K562 (cell line): ENCODE results near the gene GGPS1. TPM values are rescaled to one million over a fixed set of nuclear protein-coding genes. Genes with fewer than 3 reads are reported as not detected.
A peak's percentile ranks its signal among the peaks of the same experiment; 100 is the strongest.

Experiments
- ELF2 ChIP-seq: fragments of 250-450 bp; sonication (Bioruptor Pico); IDR thresholded peaks from 2 replicates; pipeline ENCODE4 v1.5.0; 2021; ENCODE audit warnings: mild to moderate bottlenecking
- MCM3 ChIP-seq: fragments of 450-650 bp; IDR thresholded peaks from 2 replicates; pipeline ENCODE4 v1.6.1; 2016
- NCOR1 ChIP-seq: fragments of 450-650 bp; IDR thresholded peaks from 2 replicates; pipeline ENCODE4 v1.6.1; 2016; ENCODE audit warnings: mild to moderate bottlenecking, moderate library complexity
- PATZ1 ChIP-seq: fragments of 250-450 bp; sonication (Bioruptor Pico); IDR thresholded peaks from 2 replicates; pipeline ENCODE4 v1.5.0; 2020; ENCODE audit warnings: mild to moderate bottlenecking, borderline replicate concordance
- PCBP1 ChIP-seq: fragments of 200-400 bp; formaldehyde crosslinking; IDR thresholded peaks from 2 replicates; pipeline ENCODE4 v1.6.1; 2018; ENCODE audit warnings: mild to moderate bottlenecking, low read depth, low read length; ENCODE audit not compliant: poor library complexity, severe bottlenecking
- POLR3A ChIP-seq: IDR thresholded peaks from 2 replicates; pipeline ENCODE4 v1.6.1; 2011; ENCODE audit warnings: borderline replicate concordance, mild to moderate bottlenecking, moderate library complexity; ENCODE audit not compliant: insufficient read length, insufficient read depth; ENCODE audit errors: extremely low read depth
- RUNX1 ChIP-seq: sonication (generic); IDR thresholded peaks from 2 replicates; pipeline ENCODE4 v1.6.1; 2016; ENCODE audit warnings: antibody characterized with exemption, low read depth
- SIRT6 ChIP-seq: IDR thresholded peaks from one replicate; pipeline ENCODE4 v1.6.1; 2012; ENCODE audit warnings: low read depth, mild to moderate bottlenecking, control low read depth, inconsistent platforms, low read length, moderate library complexity
- SMARCB1 ChIP-seq: IDR thresholded peaks from 2 replicates; pipeline ENCODE4 v1.6.1; 2011; ENCODE audit warnings: improper control_type of control experiment, low read depth; ENCODE audit not compliant: insufficient read length
- SREBF2 ChIP-seq: sonication (generic); formaldehyde crosslinking; IDR thresholded peaks from 2 replicates; pipeline ENCODE4 v1.4.0; 2020; ENCODE audit warnings: mild to moderate bottlenecking, missing genetic modification reagents
- STAT6 ChIP-seq: sonication (generic); formaldehyde crosslinking; IDR thresholded peaks from 2 replicates; pipeline ENCODE4 v1.8.1; 2023; ENCODE audit warnings: mild to moderate bottlenecking, missing genetic modification reagents
- TEAD1 ChIP-seq, 2 experiments: fragments of 450-650 bp in 1 of 2; sonication (generic) in 1 of 2; formaldehyde crosslinking; IDR thresholded peaks; 2 replicates each; pipeline versions ENCODE4 v1.4.0 to v1.8.0; 2020 to 2022; ENCODE audit warnings: mild to moderate bottlenecking in 2 of 2, missing genetic modification reagents in 1 of 2
- ZBTB1 ChIP-seq: sonication (generic); formaldehyde crosslinking; IDR thresholded peaks from 2 replicates; pipeline ENCODE4 v1.8.1; 2023; ENCODE audit warnings: missing genetic modification reagents, low read depth, mild to moderate bottlenecking, borderline replicate concordance
- ZBTB8A ChIP-seq: fragments of 450-650 bp; IDR thresholded peaks from 2 replicates; pipeline ENCODE4 v1.6.1; 2018; ENCODE audit warnings: mild to moderate bottlenecking, moderate library complexity; ENCODE audit not compliant: partially characterized antibody
- ZFP91 ChIP-seq: sonication (generic); formaldehyde crosslinking; IDR thresholded peaks from 2 replicates; pipeline ENCODE4 v1.8.0; 2022; ENCODE audit warnings: mild to moderate bottlenecking, missing genetic modification reagents
- ZKSCAN3 ChIP-seq: fragments of 250-450 bp; sonication (Bioruptor Pico); IDR thresholded peaks from 2 replicates; pipeline ENCODE4 v1.4.0; 2020
- ZNF174 ChIP-seq: fragments of 250-450 bp; sonication (Bioruptor Pico); IDR thresholded peaks from 2 replicates; pipeline ENCODE4 v1.4.0; 2020; ENCODE audit warnings: mild to moderate bottlenecking
- ZNF263 ChIP-seq: sonication (generic); formaldehyde crosslinking; IDR thresholded peaks from 2 replicates; pipeline ENCODE4 v1.8.0; 2022; ENCODE audit warnings: mild to moderate bottlenecking, missing genetic modification reagents, borderline replicate concordance
- ZNF740 ChIP-seq, 3 experiments: fragments of 200-800 bp in 1 of 3; sonication (Bioruptor generic) in 1 of 3; sonication (generic) in 1 of 3; formaldehyde crosslinking in 1 of 3; IDR thresholded peaks; 2 replicates each; pipeline versions ENCODE4 v1.6.1 to v1.8.0; 2016 to 2022; ENCODE audit warnings: mild to moderate bottlenecking in 2 of 3, missing compliant biosample characterization in 2 of 3, missing genetic modification characterization in 2 of 3, missing genetic modification reagents in 1 of 3
- polyA plus RNA-seq, 8 experiments: library from polyadenylated mRNA; depleted of rRNA in 4 of 8; stranded (reverse) in 5 of 8; unstranded in 3 of 8; fragments of >200 nt; fragmentation: Nextera tagmentation in 2 of 8; fragmentation: Illumina TruSeq in 1 of 8; extraction: Ambion mirVana in 2 of 8; extraction: Trizol in 1 of 8; gene quantifications; 2 replicates each; pipeline versions ENCODE4 v1.2.1 to v1.2.3, GENCODE V29; 2011 to 2014; ENCODE audit warnings: inconsistent platforms in 1 of 8, missing spikeins in 1 of 8
- total RNA-seq, 7 experiments: library from RNA; depleted of rRNA in 6 of 7; stranded (reverse); fragments of >200 nt in 6 of 7; fragmentation: Illumina TruSeq in 2 of 7; extraction: Trizol in 2 of 7; gene quantifications; 2 replicates each; pipeline versions ENCODE4 v1.2.1 to v1.2.3, GENCODE V29; 2011 to 2021; ENCODE audit warnings: low replicate concordance in 1 of 7

The GGPS1 gene
- total and polyA plus RNA-seq, 9 of the 15 experiments (the other 6 are each of a cell fraction or from before 2014, with no cell fraction given) = 18.8 to 104 (median 56.3) TPM

GRCh38 chr1:235367000-235367908, 38.9 kb downstream of the GGPS1 start, which contains the start of gene TBCE (continued):
- TF ChIP-seq ZNF740 (CRISPR knock-in tag; IDR thresholded peaks at IDR 0.05) = 0 out of 2 replicates have a peak, but pooled peaks have one; percentile 32
- TF ChIP-seq ZNF740 (tag; IDR thresholded peaks at IDR 0.05) = no peak
- TF ChIP-seq ZNF263 (CRISPR knock-in tag) = peak; percentile 52; the same call in 1 of the 2 replicates
- no peak for TF ChIP-seq SIRT6
- TF ChIP-seq TEAD1 (CRISPR knock-in tag; IDR thresholded peaks at IDR 0.05) = peak in 1 of 2 experiments; percentile 87; a peak in 2 of 4 replicates
- TF ChIP-seq POLR3A = no peak
- peak; percentile 78; the same call in 1 of the 2 replicates for TF ChIP-seq ELF2 (CRISPR knock-in tag)
- no peak for TF ChIP-seq ZBTB8A
- no peak for TF ChIP-seq MCM3
- no peak for TF ChIP-seq RUNX1
- no peak for TF ChIP-seq SREBF2 (CRISPR knock-in tag)
- TF ChIP-seq PCBP1 = no peak
- TF ChIP-seq SMARCB1 = no peak
- peak; percentile 81; the same call in 1 of the 2 replicates for TF ChIP-seq ZBTB1
- no peak for TF ChIP-seq ZKSCAN3 (CRISPR knock-in tag)
- TF ChIP-seq STAT6 (CRISPR knock-in tag) = no peak
- TF ChIP-seq NCOR1 = no peak
- no peak for TF ChIP-seq ZNF174 (CRISPR knock-in tag)
- no peak for TF ChIP-seq PATZ1
- no peak for TF ChIP-seq ZFP91 (CRISPR knock-in tag)
